HG02973 (cell line): Measurements from ENCODE around the gene BUD13.
A peak's percentile ranks its signal among the peaks of the same experiment; 100 is the strongest.

Source experiments
- ATAC-seq: cut with Tn5 transposase; IDR thresholded peaks from one replicate; pipeline ENCODE4 v1.9.1; 2021; ENCODE audit warnings: moderate library complexity; ENCODE audit not compliant: unreplicated experiment

BUD13 gene

DNA sequence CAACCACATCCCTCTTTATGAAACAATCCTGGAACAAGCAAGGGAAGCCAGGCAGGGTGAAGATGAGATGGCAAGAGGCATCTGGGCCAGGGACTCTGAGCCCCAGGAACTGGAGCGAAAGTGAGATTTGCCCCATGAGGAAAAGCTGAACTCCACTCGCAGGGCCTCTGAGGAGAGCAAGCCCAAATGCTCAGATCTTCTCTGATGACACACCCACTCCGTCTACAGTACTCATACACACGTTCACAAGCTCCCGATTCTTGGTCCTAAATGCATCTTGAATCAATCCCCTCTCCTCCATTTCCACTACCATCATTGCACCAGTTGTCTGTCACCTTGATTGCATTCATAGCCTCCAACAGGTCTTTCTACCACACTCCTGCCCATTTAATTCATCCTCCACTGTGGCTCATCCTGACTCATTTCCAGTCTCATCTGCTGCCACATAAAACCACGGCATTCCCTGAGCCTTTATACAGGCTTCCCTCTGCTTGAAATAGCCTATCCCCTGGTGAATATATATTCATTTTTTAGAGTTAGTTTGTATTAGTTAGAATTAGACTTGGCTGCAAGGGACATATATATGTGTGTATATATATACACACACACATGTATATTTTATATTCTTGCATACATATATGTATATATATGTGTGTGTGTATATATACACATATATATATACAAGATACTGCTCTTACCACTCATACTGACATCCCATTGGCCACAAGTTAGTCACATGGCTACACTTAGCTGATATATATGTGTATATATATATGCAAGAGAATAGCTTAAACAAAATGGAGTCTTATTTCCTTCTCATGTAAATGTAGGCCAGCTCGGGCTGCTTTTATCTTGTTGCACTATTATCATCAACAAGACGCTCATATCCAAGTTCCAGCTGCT, 20.3 kb upstream of the BUD13 start:
- no peak for ATAC-seq

DNA sequence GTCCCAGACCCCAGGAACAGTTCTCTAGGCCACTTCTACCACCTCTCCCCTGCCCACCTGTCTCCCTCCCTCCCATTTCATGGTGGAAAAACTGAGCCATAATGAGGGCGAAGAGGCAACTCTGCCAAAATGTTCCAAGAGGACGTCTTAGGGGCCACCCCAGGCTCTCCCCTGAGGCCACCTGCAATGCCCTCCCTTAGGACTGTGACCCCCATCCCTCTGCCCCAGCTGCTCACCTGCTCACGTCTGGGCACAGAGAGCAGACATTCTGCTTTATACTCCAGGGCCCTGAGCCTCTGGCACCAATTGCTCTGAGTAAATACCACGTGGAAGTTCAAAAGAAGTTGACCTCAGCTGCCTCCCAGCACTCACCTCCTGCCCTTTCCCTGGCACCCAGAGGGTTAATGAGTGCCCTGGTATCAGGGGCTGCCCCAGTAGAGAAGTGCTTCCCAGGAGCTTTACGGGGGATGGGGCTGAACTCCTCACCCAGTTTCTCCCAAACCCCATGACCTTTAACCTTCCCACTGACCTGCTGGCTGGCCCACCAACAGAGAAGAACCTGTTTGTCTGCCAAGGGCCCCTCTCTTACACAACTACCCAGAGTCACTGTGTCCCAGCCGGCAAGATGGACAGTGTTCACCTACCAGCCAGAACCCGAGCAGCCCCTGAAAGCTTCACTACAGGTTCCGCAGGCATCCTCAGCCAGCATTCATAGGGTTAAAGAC, 19.5 kb upstream of the BUD13 start:
- ATAC-seq, result no peak

DNA sequence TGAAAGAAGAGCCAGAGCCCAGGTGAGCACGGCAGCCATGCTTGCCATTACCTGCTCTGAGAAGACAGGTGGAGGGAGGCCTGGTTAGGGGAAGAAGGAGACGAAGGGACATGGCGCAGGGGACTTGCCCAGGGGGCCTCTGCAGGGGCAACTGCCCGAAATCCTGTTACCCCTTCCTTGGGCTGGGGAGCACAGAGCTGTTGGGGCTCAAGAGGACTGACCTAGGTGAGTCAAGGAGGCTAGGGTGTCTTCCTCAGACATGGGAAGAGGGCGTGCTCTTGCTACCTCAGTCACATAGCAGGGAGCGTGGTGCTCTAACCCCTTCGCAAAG, 19.0 kb upstream of the BUD13 start, which contains the start of gene APOA5:
Gene APOA5, minus strand, starts transcription at position 67 of the 331 bp plus-strand sequence. Its CDS starts 19 bp downstream, at position 48.
- no peak for ATAC-seq

DNA sequence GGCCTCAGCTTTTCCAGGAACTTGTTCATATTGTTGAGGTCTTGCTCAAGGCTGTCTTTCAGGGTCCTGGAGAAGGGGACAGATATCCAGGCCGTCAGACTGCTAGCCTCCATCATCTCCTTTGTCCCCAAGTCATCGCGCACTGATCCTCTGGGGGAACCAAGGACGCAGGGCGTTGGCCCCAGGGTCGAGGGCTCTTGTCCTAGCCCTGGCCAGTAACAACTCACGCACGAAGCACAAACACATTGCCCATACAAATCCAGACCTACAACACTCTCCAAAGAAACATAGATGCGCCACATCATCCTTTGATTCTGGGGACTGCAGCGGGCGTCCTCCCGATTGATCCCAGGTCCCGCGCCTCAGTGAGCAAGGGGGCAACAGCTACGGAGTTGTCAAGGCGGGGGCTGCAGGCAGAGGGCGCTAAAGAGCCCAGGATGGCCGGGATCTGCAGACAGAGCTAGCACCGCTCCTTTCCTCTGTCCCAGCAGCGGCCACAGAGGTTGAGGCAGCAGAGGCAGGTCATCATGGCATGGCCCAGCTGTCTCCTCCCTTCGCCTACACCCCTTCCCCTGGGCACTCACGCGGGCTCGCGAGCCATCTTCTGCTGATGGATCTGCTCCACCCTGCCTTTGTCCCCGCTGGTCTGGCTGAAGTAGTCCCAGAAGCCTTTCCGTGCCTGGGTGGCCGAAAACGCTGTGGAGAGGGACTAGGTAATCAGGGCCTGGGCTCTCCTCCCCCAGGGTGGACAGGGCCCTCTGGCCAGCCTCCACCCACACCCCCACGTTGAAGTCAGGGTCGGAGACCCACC, 18.4 kb upstream of the BUD13 start:
- no peak for ATAC-seq

DNA sequence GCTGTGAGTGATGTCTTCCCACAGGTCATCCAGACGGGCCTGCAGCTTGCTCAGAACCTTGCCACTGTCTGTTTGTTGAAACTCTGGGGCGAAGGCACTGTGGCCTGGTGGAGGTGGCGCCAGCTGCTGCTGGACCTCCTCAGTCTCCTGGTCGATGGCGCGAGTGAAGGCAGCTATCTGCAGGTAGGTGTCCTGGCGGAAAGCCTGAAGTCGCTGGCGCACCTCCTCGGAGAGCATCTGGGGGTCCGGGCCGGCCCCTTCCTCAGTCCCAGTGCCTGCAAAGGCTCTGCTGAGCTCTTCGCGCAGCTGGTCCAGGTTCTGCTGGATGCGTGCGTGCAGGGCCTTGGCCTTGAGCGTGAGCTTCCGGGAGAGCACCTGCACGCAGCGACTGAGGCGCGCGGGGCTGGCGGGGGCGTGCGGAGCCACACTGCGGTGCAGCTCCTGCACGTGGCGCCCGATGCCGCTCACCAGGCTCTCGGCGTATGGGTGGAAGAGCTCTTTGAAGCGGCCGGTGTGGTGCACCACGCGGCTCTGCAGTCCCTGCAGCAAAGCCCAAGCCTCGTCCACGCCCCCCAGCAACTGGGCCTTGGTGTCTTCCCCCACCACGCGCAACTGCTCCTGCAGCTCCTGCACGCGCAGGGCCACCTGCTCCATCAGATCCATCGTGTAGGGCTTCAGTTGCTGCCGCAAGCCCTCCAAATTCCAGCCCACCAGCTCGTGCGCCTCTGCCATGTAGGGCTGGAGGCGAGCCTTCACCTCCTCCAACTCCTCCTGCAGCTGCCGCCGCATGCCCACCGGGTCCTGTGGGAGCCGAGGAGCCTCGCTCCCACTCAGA, 17.6 kb upstream of the BUD13 start:
- no peak for ATAC-seq

DNA sequence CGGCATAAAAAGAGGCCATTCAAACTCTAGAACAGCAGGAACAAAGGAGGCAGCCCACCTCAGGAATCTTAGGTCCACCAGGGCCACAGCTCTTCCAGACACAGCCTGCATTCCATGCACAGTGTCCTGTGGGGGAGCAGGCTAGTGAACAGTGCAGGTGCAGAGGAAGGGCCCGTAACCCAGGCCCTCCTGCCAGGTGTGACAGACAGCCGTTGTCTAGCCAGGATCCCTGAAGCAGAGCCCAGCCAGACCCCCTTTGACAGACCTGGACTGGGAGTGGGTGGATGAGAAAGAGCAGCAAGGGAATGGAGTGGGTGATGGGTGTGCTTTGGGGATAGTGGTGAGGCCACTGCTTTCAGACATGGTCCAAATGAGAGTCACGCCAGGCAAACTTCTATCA, 16.2 kb upstream of the BUD13 start:
- ATAC-seq, result no peak

DNA sequence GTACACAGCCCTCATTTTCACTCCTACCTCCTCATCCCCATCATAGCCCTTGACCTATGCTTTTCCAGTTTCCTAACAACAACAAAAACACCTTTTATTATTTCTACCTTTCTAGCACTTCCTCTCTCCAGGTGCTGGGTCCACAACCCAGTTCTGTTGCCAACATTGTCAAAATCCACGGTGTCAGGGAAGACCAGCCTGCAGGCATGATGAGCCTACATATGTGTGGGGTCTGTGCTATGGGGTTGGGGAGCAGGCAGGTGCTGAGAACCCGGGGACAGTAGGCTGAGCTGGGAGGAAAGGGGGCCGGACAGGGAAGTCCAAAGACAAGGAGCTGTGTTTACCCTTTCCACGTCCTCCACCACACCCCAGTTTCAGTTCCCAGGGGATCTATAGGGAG, 15.7 kb upstream of the BUD13 start:
- ATAC-seq, result no peak

DNA sequence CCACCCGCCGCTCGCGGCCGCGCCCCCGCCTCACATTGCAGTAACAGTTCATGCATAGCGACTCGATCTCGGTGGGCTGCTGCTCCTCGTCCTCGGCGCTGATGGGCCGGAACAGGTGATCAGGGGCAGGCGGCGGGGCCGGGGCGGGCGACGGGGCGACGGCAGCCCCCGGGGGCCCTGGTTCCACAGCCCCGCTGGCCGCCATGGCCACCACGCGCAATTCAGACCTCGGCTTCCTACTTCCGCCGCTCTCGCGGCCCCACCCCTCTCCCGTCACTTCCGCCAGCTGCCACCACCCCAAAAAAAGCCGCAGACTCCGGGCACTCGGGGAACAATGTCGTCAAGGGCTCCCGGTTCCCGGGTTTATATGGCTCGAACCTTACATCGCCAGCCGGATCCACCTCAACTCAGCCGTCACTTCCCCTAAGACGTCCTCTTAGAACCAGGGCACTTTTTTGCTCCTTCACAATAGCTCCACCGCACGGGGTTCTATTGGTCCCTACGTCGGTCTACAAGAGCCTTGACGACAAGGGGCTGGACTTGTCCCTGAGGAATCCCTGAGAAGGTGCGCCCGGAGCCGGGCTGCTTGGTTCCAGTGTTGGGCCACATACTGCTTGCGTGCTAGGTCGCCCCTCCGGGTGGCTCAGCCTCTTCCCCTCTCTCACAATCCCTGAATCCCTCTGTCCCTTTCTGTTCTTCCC, 15.1 kb upstream of the BUD13 start, which contains the start of gene ZPR1:
Gene ZPR1, minus strand, starts transcription at position 238 of the 701 bp plus-strand sequence. Its CDS starts 33 bp downstream, at position 205.
- ATAC-seq, result peak; percentile 83

DNA sequence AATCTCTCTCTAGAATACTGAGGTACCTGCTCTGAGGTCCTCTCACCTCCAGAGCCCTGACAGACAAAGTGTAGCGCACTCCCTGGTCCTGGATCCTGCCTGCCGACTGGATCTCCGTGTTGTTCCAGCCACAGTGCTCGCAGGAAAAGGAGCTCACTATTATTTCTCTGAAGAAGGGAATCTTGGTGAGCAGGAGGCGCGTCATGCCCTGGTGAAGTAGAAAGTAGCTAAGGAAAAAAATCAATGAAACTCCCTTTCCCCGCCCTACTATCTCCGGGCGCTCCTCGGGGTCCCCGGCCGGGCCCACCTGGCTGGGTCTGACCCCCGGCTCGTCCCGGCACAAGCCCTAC, 14.6 kb upstream of the BUD13 start:
- no peak for ATAC-seq

DNA sequence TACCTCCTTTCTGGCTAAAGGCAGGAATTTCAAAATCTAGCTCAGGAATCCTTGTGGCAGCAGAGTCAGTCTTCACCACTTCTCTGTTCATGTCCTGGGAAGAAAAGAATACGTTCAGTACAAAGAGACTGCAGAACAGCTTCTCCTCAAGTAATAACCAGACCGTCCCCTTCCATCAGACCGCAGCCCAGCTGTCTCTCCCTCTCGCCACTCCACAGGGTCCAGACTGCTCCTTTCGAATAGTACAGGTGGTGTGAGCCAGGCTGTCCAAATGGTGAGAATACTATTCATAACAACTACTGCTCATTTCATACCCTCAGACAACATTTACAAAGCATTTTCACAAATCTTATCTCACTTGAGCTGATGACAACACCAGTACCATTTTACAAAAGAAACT, 14.2 kb upstream of the BUD13 start:
- ATAC-seq, result no peak

DNA sequence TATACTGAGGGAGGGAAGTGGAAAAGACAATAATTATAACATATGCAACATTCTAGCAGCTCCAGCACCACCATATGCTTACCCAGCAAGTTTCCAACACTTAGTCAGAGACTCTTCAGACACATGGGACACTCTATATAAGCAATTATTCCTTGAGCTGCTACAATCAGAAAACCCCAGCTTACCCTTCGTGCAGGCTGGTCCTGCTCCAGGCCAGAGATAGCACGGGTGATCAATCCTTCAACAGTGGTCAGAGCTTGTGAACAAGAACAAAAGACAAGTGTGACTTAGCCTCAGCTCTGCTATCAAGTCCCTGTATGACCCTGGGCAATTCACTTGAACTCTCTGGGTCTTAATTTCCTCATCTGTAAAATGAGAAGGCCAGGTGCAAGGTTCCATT, 13.5 kb upstream of the BUD13 start:
- ATAC-seq, result no peak

DNA sequence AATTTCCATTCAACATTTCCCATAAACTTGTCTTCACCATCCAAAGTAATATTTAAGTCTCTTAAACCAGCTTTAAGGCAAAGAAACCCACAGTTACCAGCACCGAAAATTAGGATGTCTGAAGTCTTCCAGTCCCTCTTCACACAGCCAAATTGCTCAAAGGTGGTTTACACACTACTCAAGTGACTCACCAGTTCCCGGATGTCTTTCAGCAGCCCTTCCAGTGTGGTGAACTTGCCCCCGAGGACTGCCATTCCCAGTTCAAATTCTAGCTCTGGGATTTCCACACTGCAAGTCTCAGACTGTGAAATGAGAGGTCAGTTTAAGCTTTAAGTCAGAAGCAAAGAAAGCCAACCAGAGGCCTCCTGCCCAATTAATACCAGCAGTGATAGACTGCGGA, 9.9 kb upstream of the BUD13 start:
- ATAC-seq, result no peak

DNA sequence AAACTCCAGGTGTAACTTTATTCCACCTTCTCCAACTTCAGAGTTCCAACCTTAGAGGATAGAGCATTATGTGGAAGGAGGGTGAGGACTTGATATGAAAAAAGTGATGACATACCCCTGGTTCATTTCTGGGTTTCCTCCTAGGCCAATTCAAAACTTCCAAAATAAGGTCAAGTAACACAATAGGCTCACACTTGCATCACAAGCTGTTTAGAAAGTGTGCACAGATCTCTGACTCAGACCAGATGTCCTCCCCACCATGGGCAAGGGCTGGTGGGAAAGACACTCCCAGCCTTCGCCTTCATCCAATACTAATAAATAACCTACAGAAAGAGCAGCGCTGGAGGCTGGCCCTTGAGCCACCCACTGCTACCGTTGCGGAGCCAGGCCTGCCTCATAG, 5.8 kb upstream of the BUD13 start:
- no peak for ATAC-seq

DNA sequence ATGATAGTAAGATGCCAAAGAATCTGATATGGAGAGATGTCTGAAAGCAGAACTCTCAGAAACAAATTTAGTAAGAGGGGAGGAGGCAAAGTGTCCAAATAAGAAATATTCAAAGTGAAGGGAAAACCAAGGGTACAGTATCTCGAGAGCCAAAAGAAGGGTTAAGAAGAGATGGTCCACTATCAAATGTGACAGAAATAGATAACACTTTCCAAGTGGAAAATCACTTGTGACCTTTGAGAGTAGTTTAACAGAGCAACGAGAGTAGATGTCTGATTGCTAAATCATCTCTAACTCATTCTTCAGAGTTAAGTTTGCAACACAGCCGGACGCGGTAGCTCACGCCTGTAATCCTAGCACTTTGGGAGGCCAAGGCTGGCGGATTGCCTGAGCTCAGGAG, 4.3 kb upstream of the BUD13 start:
- no peak for ATAC-seq

DNA sequence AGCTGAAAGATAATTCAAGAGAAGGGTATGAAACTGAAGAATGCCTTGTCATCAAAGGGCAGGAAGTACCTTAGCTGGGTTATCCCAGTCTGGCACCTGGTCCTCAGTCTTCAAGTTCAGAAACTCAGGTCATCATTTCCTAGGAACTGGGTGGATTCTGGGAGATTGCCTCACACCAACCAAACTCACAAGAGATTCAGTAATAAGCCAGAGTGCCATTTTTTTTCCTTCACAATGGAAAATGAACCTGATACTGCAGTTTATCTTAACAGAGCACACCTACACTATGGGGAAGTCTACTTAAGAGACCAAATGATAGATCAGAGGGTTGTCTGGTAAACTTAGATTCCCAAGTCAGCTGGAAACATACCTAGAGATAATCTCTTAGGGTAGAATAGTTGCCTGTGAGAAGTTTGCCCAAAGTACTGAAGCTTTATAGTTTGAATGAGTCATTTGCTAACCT, 3.8 kb upstream of the BUD13 start:
- ATAC-seq, result no peak

DNA sequence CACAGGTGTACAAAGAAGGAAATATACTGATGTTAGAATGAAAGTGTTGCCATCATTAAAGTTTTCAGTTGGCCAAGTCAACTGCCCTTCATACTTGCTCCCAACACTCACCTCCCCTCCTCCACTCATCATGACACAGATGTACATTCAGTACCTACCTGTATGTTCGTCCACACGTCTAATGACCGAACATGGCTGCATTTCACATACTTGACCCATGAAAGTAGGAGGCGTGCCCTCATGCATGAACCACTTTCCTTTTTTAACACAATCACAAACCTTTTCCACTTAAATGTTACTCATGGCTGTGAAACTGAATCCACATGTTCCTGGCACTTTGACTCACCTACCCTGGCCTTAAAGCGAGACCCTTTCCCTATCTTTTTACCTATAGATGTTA, 3.2 kb upstream of the BUD13 start:
- no peak for ATAC-seq

DNA sequence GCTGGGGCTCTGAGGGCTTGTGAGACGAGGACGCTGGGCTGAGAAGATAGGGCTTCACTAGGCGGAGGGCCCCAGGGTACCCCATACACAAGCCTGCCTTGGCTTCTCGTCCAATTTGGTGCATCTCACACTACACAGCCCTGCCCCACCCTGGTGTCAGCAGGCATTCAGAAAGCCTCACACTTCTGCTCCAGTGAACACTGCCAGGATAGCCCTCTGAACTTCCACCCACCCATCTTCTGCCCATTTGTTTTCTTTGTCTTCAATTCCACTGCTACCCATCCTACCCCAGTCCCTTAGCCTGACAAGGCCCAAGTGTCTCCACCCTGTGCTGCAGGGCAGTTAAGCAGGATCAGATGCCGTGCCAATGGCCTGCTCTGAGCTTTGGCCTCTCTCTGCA, 1.9 kb upstream of the BUD13 start:
- ATAC-seq, result no peak

DNA sequence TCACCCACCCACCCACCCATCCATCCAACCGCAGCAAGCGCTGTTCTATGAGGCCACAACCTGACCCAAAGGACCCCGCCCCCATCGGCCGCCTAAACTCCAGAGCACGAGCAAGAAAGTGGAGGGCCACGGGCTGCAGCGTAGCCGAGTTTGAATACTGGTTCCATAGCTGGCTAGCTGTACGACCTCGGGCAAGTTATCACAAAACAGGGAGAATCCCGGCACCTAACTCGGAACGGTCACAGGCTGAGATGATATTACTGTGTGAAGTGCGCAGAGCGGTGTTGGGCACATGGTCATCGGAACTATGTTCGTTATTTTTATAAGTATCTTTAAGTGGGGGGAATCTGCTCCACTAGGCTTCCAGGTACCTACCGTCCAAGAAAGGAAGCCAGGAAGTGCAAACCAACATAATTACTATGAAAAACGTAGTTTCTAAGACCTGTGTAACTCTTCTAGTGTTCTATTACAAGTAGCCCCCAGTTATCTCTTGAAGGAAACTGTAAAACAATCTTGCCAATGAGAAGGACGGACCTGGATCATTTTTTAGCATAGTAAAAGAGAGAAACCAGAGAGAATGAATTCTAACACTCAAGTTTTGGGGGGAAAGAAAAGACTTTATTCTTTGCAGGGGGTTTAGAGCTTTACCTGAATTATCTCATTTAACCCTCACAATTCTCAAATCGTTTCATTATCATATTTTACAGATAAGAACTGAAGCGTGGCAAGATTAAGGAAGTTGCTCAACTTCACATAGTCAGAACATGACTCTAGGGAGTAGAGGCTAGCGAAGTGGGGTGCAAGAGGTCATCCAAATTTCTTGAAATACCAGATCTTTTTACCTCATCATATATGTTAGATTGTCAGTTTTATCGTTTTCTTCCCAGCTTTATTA, 663 bp upstream of the BUD13 start:
- peak; percentile 14 for ATAC-seq

DNA sequence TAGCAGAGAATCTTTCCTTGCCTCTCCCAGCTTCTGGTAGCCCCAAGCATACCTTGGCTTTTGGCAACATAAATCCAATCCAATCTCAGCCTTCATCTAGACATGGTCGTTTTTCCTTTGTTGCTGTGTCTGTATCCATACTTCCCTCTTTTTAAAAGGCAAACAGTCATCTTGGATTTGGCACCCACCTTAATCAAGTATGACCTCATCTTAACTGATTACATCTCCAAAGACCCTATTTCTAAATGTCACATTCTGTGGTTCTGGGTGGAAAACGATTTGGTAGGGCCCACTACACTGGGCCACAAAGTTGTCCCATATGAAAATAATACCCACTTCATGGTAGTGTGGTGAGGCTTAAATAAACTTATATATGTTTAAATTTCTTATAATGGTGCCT, 852 bp downstream of the BUD13 start:
- ATAC-seq, result no peak
